Smooth muscle cell (in vitro differentiated cells): Measurements from ENCODE around the gene CEP44. TPM values are rescaled to one million over a fixed set of nuclear protein-coding genes. Genes with fewer than 3 reads are reported as not detected.

Experiments
- DNase-seq: peaks from one replicate; lab custom pipeline; 2025; ENCODE audit not compliant: unreplicated experiment; lab: John Stamatoyannopoulos, UW
- H2AFZ ChIP-seq: fragments of 200-600 bp; sonication (generic); 2 replicates; pipeline ENCODE4 v1.6.0; 2016; ENCODE audit warnings: antibody characterized with exemption, low read depth, mild to moderate bottlenecking
- H3F3A ChIP-seq: fragments of 200-600 bp; sonication (generic); 2 replicates; pipeline ENCODE4 v1.6.0; 2017; ENCODE audit warnings: antibody characterized with exemption, low read depth
- H3K27ac ChIP-seq: fragments of 200-600 bp; sonication (generic); 2 replicates; pipeline ENCODE4 v1.5.1; 2016; ENCODE audit warnings: low read depth, mild to moderate bottlenecking
- H3K27me3 ChIP-seq: fragments of 200-600 bp; sonication (generic); 2 replicates; pipeline ENCODE4 v1.6.1; 2016; ENCODE audit warnings: low read depth, mild to moderate bottlenecking
- H3K36me3 ChIP-seq: fragments of 200-600 bp; sonication (generic); 2 replicates; pipeline ENCODE4 v1.5.1; 2016; ENCODE audit warnings: low read depth
- H3K4me1 ChIP-seq: fragments of 200-600 bp; sonication (generic); 2 replicates; pipeline ENCODE4 v1.5.1; 2016; ENCODE audit warnings: low read depth
- H3K4me2 ChIP-seq: fragments of 200-600 bp; sonication (generic); 2 replicates; pipeline ENCODE4 v1.6.0; 2016; ENCODE audit warnings: mild to moderate bottlenecking
- H3K4me3 ChIP-seq: fragments of 200-600 bp; sonication (generic); 2 replicates; pipeline ENCODE4 v1.5.1; 2016; ENCODE audit warnings: mild to moderate bottlenecking
- H3K79me2 ChIP-seq: fragments of 200-600 bp; sonication (generic); 2 replicates; pipeline ENCODE4 v1.6.0; 2016; ENCODE audit warnings: low read depth, mild to moderate bottlenecking
- H3K9ac ChIP-seq: fragments of 200-600 bp; sonication (generic); 2 replicates; pipeline ENCODE4 v1.6.0; 2016; ENCODE audit warnings: low read depth
- H3K9me3 ChIP-seq: fragments of 200-600 bp; sonication (generic); replicated peaks from 2 replicates; pipeline ENCODE4 v1.5.1; 2016; ENCODE audit warnings: low read depth
- H4K20me1 ChIP-seq: fragments of 200-600 bp; sonication (generic); 2 replicates; pipeline ENCODE4 v1.6.0; 2016; ENCODE audit warnings: low read depth
- WGBS: methylation state at CpG from one replicate; pipeline ENCODE4 v1.1.7; 2016; ENCODE audit warnings: low lambda C conversion rate; 5-methylcytosine and 5-hydroxymethylcytosine counted together
- polyA plus RNA-seq: library from polyadenylated mRNA; unstranded; fragments of >200 nt; fragmentation: Nextera tagmentation; extraction: Ambion mirVana; gene quantifications from 2 replicates; pipeline ENCODE4 v1.2.1, GENCODE V29; 2016
- total RNA-seq: library from RNA; depleted of rRNA; stranded (reverse); fragments of >200 nt; gene quantifications from 2 replicates; pipeline ENCODE4 v1.2.3, GENCODE V29; 2014
- TF ChIP-seq, protein P1 (sequence below): fragments of 200-600 bp; sonication (generic); IDR thresholded peaks from 2 replicates; pipeline ENCODE4 v1.5.1; 2017; ENCODE audit warnings: borderline replicate concordance, mild to moderate bottlenecking, antibody characterized with exemption; ENCODE audit not compliant: insufficient read depth, poor library complexity, severe bottlenecking

Gene CEP44
- total and polyA plus RNA-seq, 2 experiments from 2014 or later: 11.4 to 25.2 TPM

DNA sequence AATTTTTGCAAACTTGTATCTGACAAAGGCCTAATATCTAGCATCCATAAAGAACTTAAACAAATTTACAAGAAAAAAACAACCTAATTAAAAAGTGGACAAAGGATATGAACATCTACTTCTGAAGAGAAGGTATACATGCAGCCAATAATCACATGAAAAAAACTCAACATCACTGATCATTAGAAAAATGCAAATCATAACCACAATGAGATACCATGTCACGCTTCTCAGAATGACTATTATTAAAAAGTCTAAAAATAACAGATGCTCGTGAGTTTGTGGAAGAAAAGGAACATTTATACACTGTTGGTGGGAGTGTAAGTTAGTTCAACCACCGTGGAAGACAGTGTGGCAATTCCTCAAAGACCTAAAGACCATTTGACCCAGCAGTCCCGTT lies 24.0 kb downstream of the CEP44 start:
- Histone ChIP-seq H3K79me2 (no peaks in the 10 kb centered on the region), H3K4me2 (no peak overlapping the region), H3K27ac (no peak overlapping the region), H4K20me1 (no peaks in the 10 kb centered on the region), H3K4me1 (no peaks in the 10 kb centered on the region), H2AFZ (no peak overlapping the region), H3K9me3 (no peaks in the 10 kb centered on the region), H3K9ac (no peak overlapping the region), H3K4me3 (no peak overlapping the region), H3K36me3 (peaks cover 20% of the 10 kb centered on the region), H3F3A (no peaks in the 10 kb centered on the region), H3K27me3 (no peaks in the 10 kb centered on the region)
- no peak for DNase-seq
- TF ChIP-seq, protein P1, sequence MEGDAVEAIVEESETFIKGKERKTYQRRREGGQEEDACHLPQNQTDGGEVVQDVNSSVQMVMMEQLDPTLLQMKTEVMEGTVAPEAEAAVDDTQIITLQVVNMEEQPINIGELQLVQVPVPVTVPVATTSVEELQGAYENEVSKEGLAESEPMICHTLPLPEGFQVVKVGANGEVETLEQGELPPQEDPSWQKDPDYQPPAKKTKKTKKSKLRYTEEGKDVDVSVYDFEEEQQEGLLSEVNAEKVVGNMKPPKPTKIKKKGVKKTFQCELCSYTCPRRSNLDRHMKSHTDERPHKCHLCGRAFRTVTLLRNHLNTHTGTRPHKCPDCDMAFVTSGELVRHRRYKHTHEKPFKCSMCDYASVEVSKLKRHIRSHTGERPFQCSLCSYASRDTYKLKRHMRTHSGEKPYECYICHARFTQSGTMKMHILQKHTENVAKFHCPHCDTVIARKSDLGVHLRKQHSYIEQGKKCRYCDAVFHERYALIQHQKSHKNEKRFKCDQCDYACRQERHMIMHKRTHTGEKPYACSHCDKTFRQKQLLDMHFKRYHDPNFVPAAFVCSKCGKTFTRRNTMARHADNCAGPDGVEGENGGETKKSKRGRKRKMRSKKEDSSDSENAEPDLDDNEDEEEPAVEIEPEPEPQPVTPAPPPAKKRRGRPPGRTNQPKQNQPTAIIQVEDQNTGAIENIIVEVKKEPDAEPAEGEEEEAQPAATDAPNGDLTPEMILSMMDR: no peak
- 97% methylated on average over 4 of the region's 4 CpGs for WGBS

DNA sequence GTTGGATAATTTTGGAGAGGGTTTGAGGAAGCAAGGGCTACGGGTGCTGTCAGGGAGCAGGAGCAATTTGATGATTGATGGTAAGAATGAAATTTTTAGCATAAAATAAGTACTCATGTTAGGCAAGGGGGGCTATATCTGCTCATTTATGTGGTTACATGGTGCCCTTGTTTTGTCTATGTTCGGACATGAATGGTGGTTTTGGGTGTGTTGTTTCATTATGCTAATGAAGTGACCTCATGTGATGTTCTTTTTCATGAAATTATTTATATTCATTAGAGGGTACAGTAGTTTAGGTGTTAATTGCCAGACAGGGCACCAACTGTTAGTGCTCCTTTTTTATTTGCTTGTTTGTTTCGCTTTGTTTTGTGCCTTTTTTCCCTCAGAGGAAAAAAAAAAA lies 29.3 kb downstream of the CEP44 start:
- H3K27me3 ChIP-seq: no peaks in the 10 kb centered on the region
- H3K79me2 ChIP-seq: no peaks in the 10 kb centered on the region
- H3K9ac ChIP-seq: no peak overlapping the region
- no peaks in the 10 kb centered on the region for H3K9me3 ChIP-seq
- no peak for DNase-seq
- no peak overlapping the region for H3K4me3 ChIP-seq
- H3K36me3 ChIP-seq: peaks cover under 1% of the 10 kb centered on the region
- no peak overlapping the region for H2AFZ ChIP-seq
- peaks cover 9% of the 10 kb centered on the region for H3F3A ChIP-seq
- TF ChIP-seq, protein P1: no peak
- no peaks in the 10 kb centered on the region for H4K20me1 ChIP-seq
- 98% methylated on average over 3 of the region's 3 CpGs for WGBS
- H3K27ac ChIP-seq: no peak overlapping the region
- no peak overlapping the region for H3K4me2 ChIP-seq
- peaks cover 12% of the 10 kb centered on the region for H3K4me1 ChIP-seq

DNA sequence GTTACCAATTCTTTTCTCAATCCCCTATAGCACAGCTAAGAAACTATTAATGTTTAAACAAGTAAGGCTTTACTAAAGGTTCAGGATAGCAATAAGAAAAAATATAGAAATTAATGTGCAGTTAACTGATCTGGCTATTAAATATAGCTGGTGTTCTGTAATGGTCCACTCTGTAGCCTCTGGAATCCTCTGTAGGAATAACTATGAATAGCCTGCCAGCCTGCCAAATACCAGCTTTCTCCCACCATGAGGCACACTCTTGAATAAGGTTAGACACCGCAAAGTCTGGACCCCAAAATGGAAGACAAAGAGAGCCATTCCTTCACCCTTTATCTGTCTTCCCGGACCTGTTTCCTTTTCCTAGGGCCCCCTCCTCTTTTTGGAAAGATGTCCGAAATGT lies 30.6 kb downstream of the CEP44 start:
- peaks cover 9% of the 10 kb centered on the region for H3F3A ChIP-seq
- TF ChIP-seq, protein P1: no peak
- H2AFZ ChIP-seq: no peak overlapping the region
- no peaks in the 10 kb centered on the region for H3K27me3 ChIP-seq
- no peaks in the 10 kb centered on the region for H4K20me1 ChIP-seq
- H3K9me3 ChIP-seq: no peaks in the 10 kb centered on the region
- no peak for DNase-seq
- H3K9ac ChIP-seq: no peak overlapping the region
- H3K79me2 ChIP-seq: no peaks in the 10 kb centered on the region
- 96% methylated on average over 3 of the region's 3 CpGs for WGBS
- H3K27ac ChIP-seq: peak overlapping the region; percentile 80
- peaks cover 12% of the 10 kb centered on the region for H3K4me1 ChIP-seq
- H3K4me2 ChIP-seq: no peak overlapping the region
- no peak overlapping the region for H3K4me3 ChIP-seq
- H3K36me3 ChIP-seq: no peaks in the 10 kb centered on the region

DNA sequence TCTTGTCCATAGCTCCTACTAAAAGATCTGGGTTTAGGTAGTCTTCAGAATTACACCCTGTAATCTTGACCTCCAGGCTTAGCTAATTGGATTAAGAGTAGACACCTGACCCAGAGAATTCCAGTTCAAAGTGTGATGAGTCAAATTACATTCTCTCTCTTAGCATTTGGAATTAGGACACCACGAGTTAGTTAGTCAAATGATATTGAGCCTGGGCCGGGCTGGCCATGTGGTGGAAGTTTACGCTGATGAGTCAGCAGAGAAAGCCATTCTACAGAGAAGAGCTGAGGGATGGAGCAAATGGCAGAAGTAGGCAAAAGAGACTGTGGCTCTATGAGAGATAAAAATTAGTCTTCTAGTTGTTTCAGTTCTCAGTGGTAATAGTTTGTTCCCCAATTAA lies 31.1 kb downstream of the CEP44 start:
- Histone ChIP-seq H3K27ac (peak overlapping the region; percentile 80), H3K36me3 (no peaks in the 10 kb centered on the region), H2AFZ (no peak overlapping the region), H3K9me3 (no peaks in the 10 kb centered on the region), H4K20me1 (no peaks in the 10 kb centered on the region), H3K4me2 (peak overlapping the region; percentile 41), H3K27me3 (no peaks in the 10 kb centered on the region), H3K4me3 (no peak overlapping the region), H3K79me2 (no peaks in the 10 kb centered on the region), H3F3A (peaks cover 9% of the 10 kb centered on the region), H3K9ac (no peak overlapping the region), H3K4me1 (peaks cover 12% of the 10 kb centered on the region)
- 6% methylated on average over 3 of the region's 3 CpGs for WGBS
- DNase-seq: peak; percentile 3
- TF ChIP-seq, protein P1: no peak
